ENCODE results near the gene ABHD17C.
A peak's percentile ranks its signal among the peaks of the same experiment; 100 is the strongest.

ABHD17C gene

GRCh38 chr15:80777137-80777536 is 82.0 kb downstream of the ABHD17C start:
- in situ Hi-C loops (cut with MboI; ENCODE audit: low pct_unique_long_range_greater_than_20kb, low sequenced_read_pairs, unreplicated experiment), result no loop called here
- no peak for DNase-seq (ENCODE audit: low spot score)
- TF ChIP-seq CTCF (IDR thresholded peaks at IDR 0.05; ENCODE audit: extremely low read depth, insufficient read depth, missing control alignments), result no peak

GRCh38 chr15:80777826-80778620 is 82.9 kb downstream of the ABHD17C start:
- DNase-seq (ENCODE audit: low spot score), result no peak
- in situ Hi-C loops (cut with MboI; ENCODE audit: low pct_unique_long_range_greater_than_20kb, low sequenced_read_pairs, unreplicated experiment), result no loop called here
- TF ChIP-seq CTCF (IDR thresholded peaks at IDR 0.05; ENCODE audit: extremely low read depth, insufficient read depth, missing control alignments), result no peak

GRCh38 chr15:80778621-80778963 is 83.5 kb downstream of the ABHD17C start:
- in situ Hi-C loops (cut with MboI; ENCODE audit: low pct_unique_long_range_greater_than_20kb, low sequenced_read_pairs, unreplicated experiment), result no loop called here
- TF ChIP-seq CTCF (IDR thresholded peaks at IDR 0.05; ENCODE audit: extremely low read depth, insufficient read depth, missing control alignments), result no peak
- no peak for DNase-seq (ENCODE audit: low spot score)

GRCh38 chr15:80778964-80779657 is 84.0 kb downstream of the ABHD17C start, which contains the start of gene CEMIP:
TSS of gene CEMIP (plus strand) at chr15:80779370. CDS start at chr15:80873880, 94,510 bp downstream.
- peak; percentile 61 for TF ChIP-seq CTCF (IDR thresholded peaks at IDR 0.05; ENCODE audit: extremely low read depth, insufficient read depth, missing control alignments)
- peak; percentile 75 for DNase-seq (ENCODE audit: low spot score)
- in situ Hi-C loops (cut with MboI; ENCODE audit: low pct_unique_long_range_greater_than_20kb, low sequenced_read_pairs, unreplicated experiment), result no loop called here

- in situ Hi-C loops (cut with MboI; ENCODE audit: low pct_unique_long_range_greater_than_20kb, low sequenced_read_pairs, unreplicated experiment), result no loop called here
- TF ChIP-seq CTCF (IDR thresholded peaks at IDR 0.05; ENCODE audit: extremely low read depth, insufficient read depth, missing control alignments), result no peak
- DNase-seq (ENCODE audit: low spot score), result peak; percentile 31
Measured at GRCh38 chr15:80779658-80780415, 84.7 kb downstream of the ABHD17C start.

- in situ Hi-C loops (cut with MboI; ENCODE audit: low pct_unique_long_range_greater_than_20kb, low sequenced_read_pairs, unreplicated experiment), result no loop called here
- no peak for TF ChIP-seq CTCF (IDR thresholded peaks at IDR 0.05; ENCODE audit: extremely low read depth, insufficient read depth, missing control alignments)
- peak; percentile 40 for DNase-seq (ENCODE audit: low spot score)
Measured at GRCh38 chr15:80780416-80781221, 85.5 kb downstream of the ABHD17C start.
